Mucosa of stomach (tissue), 1 donor: ENCODE measurements around the gene SOX6.
"Not testable (repeated sequence)": the region's sequence is repeated elsewhere in the genome, so short reads cannot be mapped to it uniquely, and the experiment has no call there.

Experiments
- H3K27me3 ChIP-seq: one replicate; pipeline ENCODE4 v1.7.0; 2013; ENCODE audit warnings: mild to moderate bottlenecking, low read length; ENCODE audit not compliant: control insufficient read depth, insufficient read depth
- H3K36me3 ChIP-seq: one replicate; pipeline ENCODE4 v1.7.0; 2013; ENCODE audit warnings: low read length; ENCODE audit not compliant: control insufficient read depth, insufficient read depth
- H3K4me1 ChIP-seq: one replicate; pipeline ENCODE4 v1.7.0; 2013; ENCODE audit warnings: mild to moderate bottlenecking, low read length; ENCODE audit not compliant: control insufficient read depth, insufficient read depth
- H3K4me3 ChIP-seq: one replicate; pipeline ENCODE4 v1.7.0; 2013; ENCODE audit warnings: low read length
- H3K9ac ChIP-seq: one replicate; pipeline ENCODE4 v1.7.0; 2013; ENCODE audit warnings: mild to moderate bottlenecking, low read length, moderate library complexity
- H3K9me3 ChIP-seq: one replicate; pipeline ENCODE4 v1.7.0; 2013; ENCODE audit warnings: mild to moderate bottlenecking, low read length, moderate library complexity; ENCODE audit not compliant: control insufficient read depth
- donor health status: Pancreatic carcinoma.

The SOX6 gene

DNA sequence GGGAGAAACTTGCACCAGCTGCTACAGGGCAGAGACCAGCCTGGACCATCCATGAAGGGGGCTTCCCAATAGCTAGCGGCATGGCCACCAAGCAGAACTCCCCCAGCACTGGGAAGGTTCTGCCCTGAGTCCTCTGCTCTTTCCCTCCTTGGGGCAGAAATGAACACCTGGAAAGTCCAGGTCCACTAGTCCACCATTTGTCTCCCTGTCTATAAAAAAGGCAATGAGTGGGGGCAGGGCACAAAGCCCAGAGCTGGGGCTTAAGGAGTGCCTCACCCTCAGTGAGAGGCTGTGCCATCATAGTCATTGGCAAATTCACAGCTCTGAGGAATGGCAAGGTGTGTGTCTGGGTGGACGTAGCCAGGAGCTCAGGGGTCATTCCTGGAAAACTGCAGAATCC is 420.3 kb downstream of the SOX6 start:
- Histone ChIP-seq H3K4me1 (no peaks in the 10 kb centered on the region), H3K4me3 (no peak overlapping the region), H3K9me3 (no peaks in the 10 kb centered on the region), H3K36me3 (no peaks in the 10 kb centered on the region), H3K27me3 (no peaks in the 10 kb centered on the region), H3K9ac (no peak overlapping the region)

DNA sequence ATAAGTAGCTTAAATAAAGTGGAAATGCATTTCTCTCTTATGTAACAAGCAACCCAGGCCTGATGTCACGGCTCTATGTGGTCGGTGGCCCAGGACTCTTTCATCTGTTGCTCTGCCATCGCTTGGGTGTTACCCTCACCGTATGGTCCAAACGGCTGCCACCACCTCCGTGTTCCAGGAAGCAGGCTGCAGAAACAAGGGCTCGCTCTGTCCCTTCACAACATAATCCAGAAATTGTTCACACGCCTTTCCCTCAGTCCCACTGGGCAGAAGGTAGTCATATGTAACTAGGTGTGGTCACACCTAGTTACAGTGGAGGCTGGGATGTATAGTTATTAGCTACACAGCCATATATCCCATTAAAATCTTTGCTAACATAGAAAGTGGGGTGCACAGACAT is 421.0 kb downstream of the SOX6 start:
- no peak overlapping the region for H3K9ac ChIP-seq
- no peaks in the 10 kb centered on the region for H3K27me3 ChIP-seq
- no peaks in the 10 kb centered on the region for H3K4me1 ChIP-seq
- no peaks in the 10 kb centered on the region for H3K9me3 ChIP-seq
- H3K36me3 ChIP-seq = no peaks in the 10 kb centered on the region
- no peak overlapping the region for H3K4me3 ChIP-seq

DNA sequence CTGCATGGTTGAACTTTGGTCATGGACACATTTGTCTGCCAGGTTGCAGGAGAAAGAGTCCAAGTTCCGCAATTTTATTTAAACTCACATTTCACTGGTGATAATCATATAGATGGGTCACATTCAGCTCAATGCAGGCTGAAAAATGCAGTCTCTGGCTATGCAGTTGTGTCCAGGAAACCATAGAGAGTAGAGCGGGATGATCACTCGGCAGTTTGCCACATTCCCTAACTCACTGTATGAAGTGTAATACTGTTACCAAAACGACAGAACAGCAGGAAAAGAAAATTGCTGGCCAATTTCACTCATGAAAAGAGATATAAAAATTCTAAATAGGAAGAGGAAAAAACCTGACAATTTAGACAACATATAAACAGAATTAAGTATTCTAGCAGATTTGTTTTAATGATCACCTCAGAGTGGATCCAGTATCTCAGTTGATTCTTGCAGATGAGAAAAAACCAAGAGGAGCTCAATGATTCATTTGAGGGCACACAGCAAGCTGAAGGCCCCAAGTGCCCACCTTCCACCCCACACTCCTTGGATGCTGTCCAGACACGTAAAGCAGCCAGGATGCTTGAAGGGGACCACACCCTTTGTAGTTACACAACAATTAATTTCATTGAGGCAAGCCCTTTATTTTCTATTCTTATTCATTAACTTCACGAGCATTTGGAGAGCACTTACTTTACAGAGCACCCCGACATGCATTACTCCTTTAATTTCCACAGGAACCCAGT is 422.3 kb downstream of the SOX6 start:
- Histone ChIP-seq H3K4me3 (no peak overlapping the region), H3K36me3 (no peaks in the 10 kb centered on the region), H3K9ac (no peak overlapping the region), H3K9me3 (no peaks in the 10 kb centered on the region), H3K4me1 (no peaks in the 10 kb centered on the region), H3K27me3 (no peaks in the 10 kb centered on the region)

DNA sequence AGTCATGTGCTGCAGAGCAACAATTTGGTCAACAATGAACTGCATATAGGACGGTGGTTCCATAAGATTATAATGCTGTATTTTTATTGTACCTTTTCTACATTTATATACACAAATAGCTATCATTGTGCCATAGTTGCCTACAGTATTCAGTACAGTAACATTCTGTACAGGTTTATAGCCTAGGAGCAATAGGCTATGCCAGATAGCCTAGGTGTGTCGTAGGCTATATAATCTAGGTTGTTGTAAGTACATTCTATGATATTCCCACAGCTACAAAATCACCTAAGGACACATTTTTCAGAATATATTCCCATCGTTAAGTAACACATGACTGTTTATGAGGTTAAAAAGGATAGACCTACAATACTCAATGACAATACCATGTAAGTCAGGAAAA is 423.9 kb downstream of the SOX6 start:
- no peak overlapping the region for H3K9ac ChIP-seq
- H3K9me3 ChIP-seq = no peaks in the 10 kb centered on the region
- no peaks in the 10 kb centered on the region for H3K4me1 ChIP-seq
- H3K27me3 ChIP-seq = no peaks in the 10 kb centered on the region
- H3K4me3 ChIP-seq = no peak overlapping the region
- H3K36me3 ChIP-seq = no peaks in the 10 kb centered on the region

DNA sequence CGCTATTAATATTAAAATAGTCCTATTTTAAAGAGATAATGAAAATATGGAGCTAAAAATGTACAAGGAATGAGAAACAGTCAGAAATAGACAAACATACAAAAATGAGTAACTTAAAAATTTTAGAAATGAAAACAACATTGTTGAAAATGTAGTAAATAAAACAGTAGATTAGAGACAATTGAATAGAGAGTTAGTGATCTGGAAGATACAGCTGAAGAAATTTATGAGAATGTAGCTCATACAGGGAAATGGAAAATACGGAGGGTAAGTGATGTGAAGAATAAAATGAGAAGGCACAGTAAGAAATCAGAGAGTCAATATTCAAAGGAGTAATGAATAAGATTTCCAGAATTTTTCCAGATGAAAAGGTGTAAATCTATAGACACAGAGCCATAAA is 424.8 kb downstream of the SOX6 start:
- Histone ChIP-seq H3K4me3 (no peak overlapping the region), H3K9ac (no peak overlapping the region), H3K4me1 (no peaks in the 10 kb centered on the region), H3K27me3 (no peaks in the 10 kb centered on the region), H3K9me3 (no peaks in the 10 kb centered on the region), H3K36me3 (no peaks in the 10 kb centered on the region)

DNA sequence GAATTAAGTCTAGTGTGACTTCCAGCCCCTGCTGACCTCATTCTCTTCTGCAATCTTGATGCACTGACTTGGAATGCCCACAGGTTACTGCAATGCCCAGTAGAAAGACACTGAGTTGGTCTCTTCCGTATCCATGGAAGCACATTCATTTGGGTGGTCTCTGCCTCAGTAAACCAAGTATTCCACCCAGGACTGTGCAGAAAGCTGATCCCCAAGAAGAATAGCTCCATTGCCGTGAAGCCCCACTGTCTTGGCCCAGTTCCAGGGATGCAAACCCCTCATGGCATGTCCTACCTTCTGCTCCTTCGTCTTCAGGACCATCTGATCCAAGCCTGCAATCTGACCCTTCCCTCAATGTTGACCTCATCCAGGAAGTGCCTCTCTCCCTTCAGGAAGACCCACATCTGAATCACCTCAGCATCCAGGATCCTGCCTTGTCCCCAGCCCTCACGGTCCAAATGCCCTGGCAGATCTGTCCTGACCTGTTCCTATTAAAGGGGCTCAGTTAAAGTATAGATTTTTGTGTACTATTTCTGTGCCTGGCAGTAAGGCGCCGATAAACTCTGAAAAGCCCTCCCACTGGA is 425.8 kb downstream of the SOX6 start:
- H3K27me3 ChIP-seq = no peaks in the 10 kb centered on the region
- no peaks in the 10 kb centered on the region for H3K36me3 ChIP-seq
- no peak overlapping the region for H3K9ac ChIP-seq
- H3K4me3 ChIP-seq = no peak overlapping the region
- H3K4me1 ChIP-seq = no peaks in the 10 kb centered on the region
- no peaks in the 10 kb centered on the region for H3K9me3 ChIP-seq

DNA sequence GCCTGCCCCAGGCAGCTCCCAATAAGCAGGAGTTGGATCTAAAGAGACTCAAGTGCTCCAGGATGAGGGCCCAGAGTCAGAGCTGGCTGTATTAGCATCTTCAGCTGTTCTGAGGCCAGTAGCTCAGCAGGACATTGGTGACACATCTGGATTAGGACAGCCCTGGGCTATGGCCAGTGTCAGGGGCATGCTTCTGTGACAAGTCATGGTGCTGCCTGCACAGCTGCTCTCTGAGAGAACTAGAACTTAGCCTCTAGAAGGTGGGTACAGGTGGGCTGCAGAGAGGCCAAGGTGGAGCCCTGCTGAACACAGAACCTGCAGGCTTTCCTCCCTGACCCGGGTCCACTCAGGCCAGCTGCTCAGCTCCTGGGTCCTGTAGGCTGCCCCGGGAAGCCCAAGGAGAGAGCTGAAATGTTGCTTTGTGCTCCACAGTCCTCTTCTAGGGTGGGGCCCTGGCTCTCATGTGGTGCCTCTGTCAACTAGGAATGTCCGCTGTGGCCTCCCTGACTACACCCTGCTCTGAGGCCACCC is 426.9 kb downstream of the SOX6 start:
- no peaks in the 10 kb centered on the region for H3K27me3 ChIP-seq
- H3K4me3 ChIP-seq = no peak overlapping the region
- H3K36me3 ChIP-seq = no peaks in the 10 kb centered on the region
- no peaks in the 10 kb centered on the region for H3K4me1 ChIP-seq
- H3K9me3 ChIP-seq = no peaks in the 10 kb centered on the region
- H3K9ac ChIP-seq = no peak overlapping the region

DNA sequence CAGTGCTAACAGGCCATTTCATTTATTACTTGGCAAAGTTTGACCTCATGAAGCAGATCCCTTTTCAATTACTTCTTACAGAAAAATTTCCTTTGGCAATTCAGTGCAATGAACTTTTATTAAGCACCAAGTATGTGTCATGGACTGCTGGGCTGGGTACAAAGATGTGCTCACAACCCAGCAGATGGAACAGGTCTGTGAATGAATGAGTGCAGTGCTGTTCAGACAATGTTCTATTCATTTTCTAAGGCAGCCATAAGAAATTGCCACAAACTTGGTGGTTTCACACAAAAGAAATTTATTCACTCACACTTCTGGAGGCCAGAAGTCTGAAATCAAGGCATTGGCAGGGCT is 428.5 kb downstream of the SOX6 start:
- H3K9ac ChIP-seq = no peak overlapping the region
- H3K36me3 ChIP-seq = no peaks in the 10 kb centered on the region
- no peaks in the 10 kb centered on the region for H3K27me3 ChIP-seq
- H3K4me1 ChIP-seq = no peaks in the 10 kb centered on the region
- H3K9me3 ChIP-seq = no peaks in the 10 kb centered on the region
- no peak overlapping the region for H3K4me3 ChIP-seq

DNA sequence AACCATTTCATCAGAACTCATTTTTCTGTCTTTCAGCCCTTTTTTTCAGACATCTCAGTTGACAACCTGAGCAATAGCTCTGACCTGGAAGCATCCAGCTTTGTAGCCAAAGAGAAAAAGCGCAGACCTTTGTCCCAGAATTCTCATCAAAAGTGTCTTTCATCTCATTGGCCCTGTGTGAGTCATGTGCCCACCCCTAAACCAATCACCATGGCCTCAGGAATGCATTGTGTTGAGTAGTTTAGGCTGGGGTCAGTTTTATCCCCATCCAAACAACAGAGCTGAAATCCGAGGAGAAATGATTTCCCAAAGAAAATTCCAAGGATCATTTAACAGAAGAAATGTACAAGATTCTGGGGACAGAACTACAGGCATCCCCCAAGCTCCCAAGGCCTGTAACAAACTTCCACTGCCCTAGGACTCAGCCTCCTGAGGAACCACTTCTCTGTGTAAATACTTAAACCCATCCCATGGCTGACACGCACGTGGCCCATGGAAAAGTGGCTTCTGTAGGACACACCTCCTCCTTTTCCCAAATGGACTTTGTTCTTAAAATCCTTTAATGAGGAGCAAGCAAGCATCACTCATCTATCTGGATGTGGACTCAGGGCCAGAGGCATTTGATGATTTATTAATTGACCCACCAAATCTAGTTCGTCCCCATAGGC is 429.0 kb downstream of the SOX6 start:
- H3K9me3 ChIP-seq = no peaks in the 10 kb centered on the region
- no peak overlapping the region for H3K4me3 ChIP-seq
- no peaks in the 10 kb centered on the region for H3K27me3 ChIP-seq
- no peaks in the 10 kb centered on the region for H3K36me3 ChIP-seq
- H3K9ac ChIP-seq = no peak overlapping the region
- no peaks in the 10 kb centered on the region for H3K4me1 ChIP-seq

DNA sequence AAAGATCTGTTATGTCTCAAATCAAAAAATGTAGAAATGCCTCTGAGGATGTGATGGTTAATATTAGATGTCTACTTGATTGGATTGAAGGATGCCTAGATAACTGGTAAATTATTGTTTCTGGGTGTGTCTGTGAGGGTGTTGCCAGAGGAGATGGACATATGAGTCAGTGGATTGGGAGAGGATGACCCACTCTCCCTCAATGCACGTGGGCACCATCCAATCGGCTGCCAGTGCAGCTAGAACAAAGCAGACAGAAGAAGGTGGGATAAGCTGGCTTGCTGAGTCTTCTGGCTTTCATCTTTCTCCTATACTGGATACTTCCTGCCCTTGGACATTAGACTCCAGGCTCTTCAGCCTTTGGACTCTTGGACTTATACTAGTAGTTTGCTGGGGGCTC is 430.3 kb downstream of the SOX6 start:
- Histone ChIP-seq H3K4me3 (no peak overlapping the region), H3K36me3 (no peaks in the 10 kb centered on the region), H3K9me3 (no peaks in the 10 kb centered on the region), H3K9ac (no peak overlapping the region), H3K27me3 (no peaks in the 10 kb centered on the region), H3K4me1 (no peaks in the 10 kb centered on the region)

DNA sequence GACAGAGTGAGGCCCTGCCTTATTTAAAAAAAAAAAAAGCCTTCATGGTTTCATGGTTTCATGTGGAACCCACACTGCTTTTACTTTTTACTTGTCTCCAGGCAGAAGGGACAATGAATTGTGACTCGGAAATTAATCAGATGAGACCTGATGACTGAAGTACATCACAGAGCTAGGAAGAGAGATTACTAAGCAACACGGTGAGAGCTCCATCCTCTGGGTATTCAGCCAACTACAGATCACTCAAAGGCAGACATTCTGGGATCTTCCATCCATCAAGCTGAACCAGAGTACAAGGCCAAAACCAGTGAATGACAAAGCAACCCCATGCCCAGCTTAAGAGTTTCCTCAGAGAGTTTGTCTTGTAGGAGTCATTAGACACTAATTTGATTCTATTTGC is 433.2 kb downstream of the SOX6 start:
- Histone ChIP-seq H3K4me1 (no peaks in the 10 kb centered on the region), H3K9ac (no peak overlapping the region), H3K4me3 (no peak overlapping the region)

DNA sequence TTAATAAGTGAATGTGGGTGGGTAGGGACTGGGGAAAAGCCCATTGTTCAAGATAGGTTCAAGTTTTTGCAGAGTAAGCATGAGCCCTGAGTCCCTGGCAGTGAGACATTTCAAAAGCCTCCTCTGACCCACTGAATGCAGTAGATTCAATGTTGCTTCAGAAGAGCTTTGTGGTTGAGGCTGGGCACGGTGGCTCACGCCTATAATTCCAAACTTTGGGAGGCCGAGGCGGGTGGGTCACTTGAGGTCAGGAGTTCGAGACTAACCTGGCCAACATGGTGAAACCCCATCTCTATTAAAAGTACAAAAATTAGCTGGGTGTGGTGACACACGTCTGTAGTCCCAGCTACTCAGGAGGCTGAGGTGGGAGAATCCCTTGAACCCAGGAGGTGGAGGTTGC is 433.6 kb downstream of the SOX6 start:
- H3K36me3 ChIP-seq, H3K27me3 ChIP-seq, H3K4me1 ChIP-seq, H3K9me3 ChIP-seq, H3K9ac ChIP-seq, H3K4me3 ChIP-seq: not testable (repeated sequence)

More for the DNA sequence above, 433.2 kb downstream of the SOX6 start:
- Histone ChIP-seq H3K9me3 (no peaks in the 10 kb centered on the region), H3K36me3 (no peaks in the 10 kb centered on the region), H3K27me3 (no peaks in the 10 kb centered on the region)
